Measurements from ENCODE around the gene CRIP3.

The CRIP3 gene

DNA sequence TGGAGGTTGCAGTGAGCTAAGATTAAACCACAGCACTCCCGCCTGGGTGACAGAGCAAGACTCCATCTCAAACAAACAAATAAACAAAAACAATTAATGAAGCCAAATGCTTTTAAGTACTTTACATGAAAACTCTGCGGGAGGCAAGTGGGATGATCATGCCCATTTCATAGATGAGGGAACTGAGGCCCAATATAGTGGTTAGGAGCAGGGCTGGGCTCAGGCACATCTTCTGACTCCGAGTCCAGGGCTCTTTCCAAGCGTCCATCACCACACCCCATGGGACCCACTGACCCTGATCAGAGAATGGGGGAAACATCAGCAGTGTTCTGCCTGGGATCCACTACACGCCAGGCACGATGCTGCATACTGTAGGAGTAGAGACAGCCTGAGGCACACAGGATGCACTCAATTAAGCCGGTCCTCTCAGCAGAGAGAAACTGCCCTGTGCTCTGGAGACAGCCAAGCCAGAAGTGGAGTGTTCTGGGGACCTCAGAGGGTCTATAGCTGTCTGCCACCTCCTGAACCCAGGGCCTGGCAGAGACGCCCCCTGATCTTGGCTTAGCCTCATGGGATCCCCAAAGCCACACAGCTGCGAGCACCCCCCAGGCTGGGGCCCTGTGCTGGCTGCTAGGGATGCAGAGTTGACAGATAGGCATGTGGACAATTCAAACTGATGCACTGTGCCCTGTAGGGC, 51.8 kb downstream of the CRIP3 start:
- Histone ChIP-seq H3K9me2 (replicated peaks; ENCODE audit: insufficient read depth, low read length) (no peaks in the 10 kb centered on the region), H3K9me3 (ENCODE audit: insufficient read depth, low read length) (no peaks in the 10 kb centered on the region), H3K79me2 (ENCODE audit: insufficient read depth, low read length) (no peaks in the 10 kb centered on the region), H3K27ac (ENCODE audit: low read depth, low read length) (no peak overlapping the region), H3K4me3 (ENCODE audit: insufficient read depth, low read length, poor library complexity, severe bottlenecking) (no peak overlapping the region), H3F3A (ENCODE audit: insufficient read depth) (no peaks in the 10 kb centered on the region), H3K27me3 (ENCODE audit: low read length) (no peaks in the 10 kb centered on the region), H2AFZ (ENCODE audit: low read depth, low read length, severe bottlenecking) (no peak overlapping the region), H3K36me3 (ENCODE audit: low read length) (no peaks in the 10 kb centered on the region), H3K4me2 (ENCODE audit: low read depth, low read length, poor library complexity, severe bottlenecking) (no peak overlapping the region), H4K20me1 (ENCODE audit: low read depth, low read length) (no peaks in the 10 kb centered on the region), H3K9ac (ENCODE audit: low read length) (no peak overlapping the region)
- TF ChIP-seq, protein P1, sequence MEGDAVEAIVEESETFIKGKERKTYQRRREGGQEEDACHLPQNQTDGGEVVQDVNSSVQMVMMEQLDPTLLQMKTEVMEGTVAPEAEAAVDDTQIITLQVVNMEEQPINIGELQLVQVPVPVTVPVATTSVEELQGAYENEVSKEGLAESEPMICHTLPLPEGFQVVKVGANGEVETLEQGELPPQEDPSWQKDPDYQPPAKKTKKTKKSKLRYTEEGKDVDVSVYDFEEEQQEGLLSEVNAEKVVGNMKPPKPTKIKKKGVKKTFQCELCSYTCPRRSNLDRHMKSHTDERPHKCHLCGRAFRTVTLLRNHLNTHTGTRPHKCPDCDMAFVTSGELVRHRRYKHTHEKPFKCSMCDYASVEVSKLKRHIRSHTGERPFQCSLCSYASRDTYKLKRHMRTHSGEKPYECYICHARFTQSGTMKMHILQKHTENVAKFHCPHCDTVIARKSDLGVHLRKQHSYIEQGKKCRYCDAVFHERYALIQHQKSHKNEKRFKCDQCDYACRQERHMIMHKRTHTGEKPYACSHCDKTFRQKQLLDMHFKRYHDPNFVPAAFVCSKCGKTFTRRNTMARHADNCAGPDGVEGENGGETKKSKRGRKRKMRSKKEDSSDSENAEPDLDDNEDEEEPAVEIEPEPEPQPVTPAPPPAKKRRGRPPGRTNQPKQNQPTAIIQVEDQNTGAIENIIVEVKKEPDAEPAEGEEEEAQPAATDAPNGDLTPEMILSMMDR (IDR thresholded peaks at IDR 0.05; ENCODE audit: insufficient read depth, low read length, poor library complexity, severe bottlenecking): no peak
- TF ChIP-seq EZH2phosphoT487 (conservative IDR thresholded peaks at IDR 0.05; ENCODE audit: low read length): no peak

Measured in SU-DHL-6 (cell line).